GM06990 (cell line): ENCODE data around the gene GAK.

Source experiments
- DNase-seq: peaks from one replicate; pipeline ENCODE4 v3.0.0-alpha.2; 2011; ENCODE audit not compliant: insufficient read length; ENCODE audit errors: extremely low read depth
- H3K27me3 ChIP-seq: replicated peaks from 2 replicates; pipeline ENCODE4 v1.6.0; 2011; ENCODE audit warnings: low read length; ENCODE audit not compliant: control insufficient read depth, insufficient read depth
- H3K36me3 ChIP-seq: 2 replicates; pipeline ENCODE4 v1.5.1; 2011; ENCODE audit warnings: low read length; ENCODE audit not compliant: control insufficient read depth, insufficient read depth
- H3K4me3 ChIP-seq: replicated peaks from 2 replicates; pipeline ENCODE4 v1.5.1; 2011; ENCODE audit warnings: low read depth, mild to moderate bottlenecking, control low read depth, low read length
- TF ChIP-seq, protein P1 (sequence below): IDR thresholded peaks from 2 replicates; pipeline ENCODE4 v1.5.1; 2011; ENCODE audit warnings: low read length, control low read depth, mild to moderate bottlenecking, inconsistent platforms; ENCODE audit not compliant: insufficient read depth, poor library complexity, severe bottlenecking

GAK gene

DNA sequence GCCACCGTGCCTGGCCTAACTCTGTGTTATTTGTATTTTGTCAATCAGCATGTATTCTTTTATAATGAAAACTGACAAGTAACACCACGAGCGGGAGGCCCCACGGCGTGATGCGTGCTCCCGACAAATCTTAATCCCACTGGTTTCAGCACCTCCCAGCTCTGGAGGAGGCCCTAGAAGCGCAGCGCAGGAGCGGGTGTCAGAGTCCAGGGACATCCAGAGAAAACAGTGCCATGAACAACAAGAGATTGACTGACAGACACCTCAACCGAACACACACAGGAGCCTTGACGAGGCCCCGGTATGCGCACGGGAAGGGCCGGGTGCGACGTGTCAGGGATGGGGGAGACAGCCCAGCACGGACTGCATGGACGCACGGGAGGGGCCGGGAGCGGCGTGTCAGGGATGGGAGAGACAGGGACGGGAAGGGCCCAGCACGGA, 23.0 kb downstream of the GAK start:
- TF ChIP-seq, protein P1, sequence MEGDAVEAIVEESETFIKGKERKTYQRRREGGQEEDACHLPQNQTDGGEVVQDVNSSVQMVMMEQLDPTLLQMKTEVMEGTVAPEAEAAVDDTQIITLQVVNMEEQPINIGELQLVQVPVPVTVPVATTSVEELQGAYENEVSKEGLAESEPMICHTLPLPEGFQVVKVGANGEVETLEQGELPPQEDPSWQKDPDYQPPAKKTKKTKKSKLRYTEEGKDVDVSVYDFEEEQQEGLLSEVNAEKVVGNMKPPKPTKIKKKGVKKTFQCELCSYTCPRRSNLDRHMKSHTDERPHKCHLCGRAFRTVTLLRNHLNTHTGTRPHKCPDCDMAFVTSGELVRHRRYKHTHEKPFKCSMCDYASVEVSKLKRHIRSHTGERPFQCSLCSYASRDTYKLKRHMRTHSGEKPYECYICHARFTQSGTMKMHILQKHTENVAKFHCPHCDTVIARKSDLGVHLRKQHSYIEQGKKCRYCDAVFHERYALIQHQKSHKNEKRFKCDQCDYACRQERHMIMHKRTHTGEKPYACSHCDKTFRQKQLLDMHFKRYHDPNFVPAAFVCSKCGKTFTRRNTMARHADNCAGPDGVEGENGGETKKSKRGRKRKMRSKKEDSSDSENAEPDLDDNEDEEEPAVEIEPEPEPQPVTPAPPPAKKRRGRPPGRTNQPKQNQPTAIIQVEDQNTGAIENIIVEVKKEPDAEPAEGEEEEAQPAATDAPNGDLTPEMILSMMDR: no peak
- no peaks in the 10 kb centered on the region for H3K27me3 ChIP-seq
- H3K4me3 ChIP-seq: no peak overlapping the region
- DNase-seq: no peak
- H3K36me3 ChIP-seq: peaks cover 42% of the 10 kb centered on the region

DNA sequence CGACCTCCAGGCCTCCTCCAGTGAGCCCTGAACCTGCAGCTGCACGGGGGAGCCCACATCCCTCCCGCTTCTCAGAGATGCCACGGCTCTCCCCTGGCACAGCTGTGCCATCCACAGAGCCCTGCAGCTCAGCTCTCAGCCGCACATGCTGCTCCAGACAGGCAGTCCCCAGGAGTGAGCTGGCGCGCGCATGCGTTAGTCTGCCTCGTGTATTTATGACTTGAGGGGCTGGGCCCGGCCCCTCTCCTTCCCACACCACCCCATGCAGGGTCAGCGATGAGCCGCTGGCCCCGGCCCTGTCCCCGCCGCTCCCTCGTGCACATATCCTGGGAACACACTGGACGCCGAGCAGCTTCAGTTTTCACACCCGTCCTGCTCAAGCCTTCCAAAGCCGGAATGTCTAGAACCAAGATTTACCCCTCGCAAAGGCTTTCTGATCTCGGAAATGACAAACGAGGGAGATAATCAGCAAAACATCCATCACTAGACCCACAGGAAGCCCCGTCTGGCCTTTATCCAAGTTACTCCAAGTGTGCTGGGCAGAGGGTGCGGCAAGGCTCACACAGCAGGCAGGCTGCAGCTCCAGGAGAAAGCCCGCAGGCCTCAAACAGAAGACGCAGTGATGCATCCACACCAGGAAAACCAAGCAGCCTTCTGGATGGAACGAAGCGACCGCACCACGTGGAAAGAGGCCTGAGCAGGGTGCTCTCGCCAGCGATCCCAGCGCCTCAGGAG, 24.3 kb downstream of the GAK start:
- TF ChIP-seq, protein P1: no peak
- Histone ChIP-seq H3K4me3 (no peak overlapping the region), H3K27me3 (no peaks in the 10 kb centered on the region), H3K36me3 (peaks cover 40% of the 10 kb centered on the region)
- no peak for DNase-seq

DNA sequence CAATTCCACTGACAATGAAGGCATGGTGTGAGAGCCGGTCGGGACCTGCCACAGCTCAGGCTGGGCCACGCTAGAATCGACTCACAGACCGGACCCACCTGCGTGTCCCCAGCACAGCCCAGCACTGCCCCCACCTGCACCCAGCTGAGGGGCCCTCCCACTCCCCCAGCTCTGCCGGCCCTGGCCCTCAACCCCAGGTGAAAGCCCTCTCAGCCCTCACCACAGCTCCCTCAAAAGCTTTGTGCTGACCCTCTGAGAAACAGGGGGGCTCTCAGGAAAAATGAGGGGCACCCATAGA, 25.1 kb downstream of the GAK start:
- Histone ChIP-seq H3K4me3 (no peak overlapping the region), H3K36me3 (peaks cover 35% of the 10 kb centered on the region), H3K27me3 (no peaks in the 10 kb centered on the region)
- TF ChIP-seq, protein P1: no peak
- no peak for DNase-seq

DNA sequence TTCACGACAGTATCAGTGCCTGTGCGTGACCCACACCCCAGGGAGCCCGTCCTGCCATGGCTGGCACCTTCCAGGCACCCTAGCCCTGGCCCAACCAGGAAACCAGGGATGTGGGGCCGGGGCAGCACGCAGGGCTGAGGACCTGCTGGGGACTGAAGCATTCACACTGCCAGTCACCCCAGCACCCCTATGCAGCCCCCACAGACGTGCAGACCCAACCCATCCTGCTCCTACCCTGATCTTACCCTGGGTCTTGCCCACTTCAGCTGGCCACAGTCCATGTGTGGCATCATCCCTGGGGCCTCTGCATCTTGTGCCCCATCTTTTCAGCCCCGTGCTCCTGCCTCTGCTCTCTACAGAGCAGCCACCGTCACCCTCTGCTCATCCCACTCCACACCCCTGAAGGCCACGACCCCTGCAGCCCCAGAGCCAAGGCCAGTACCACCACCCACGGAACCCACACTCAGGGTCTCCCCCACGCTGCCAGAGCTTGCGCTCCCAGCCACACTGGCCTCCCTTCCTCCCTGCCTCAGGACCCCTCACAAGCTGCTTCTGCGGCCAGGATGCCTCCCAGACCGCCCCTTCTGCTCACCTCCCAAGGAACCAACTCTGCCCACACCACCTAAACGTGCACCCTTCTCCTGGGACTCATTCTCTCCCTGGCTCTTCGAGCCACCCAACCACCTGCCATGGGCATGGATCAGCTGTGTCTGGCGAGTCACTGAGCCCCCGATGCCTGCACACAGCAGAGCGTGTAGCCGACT, 25.6 kb downstream of the GAK start:
- no peak overlapping the region for H3K4me3 ChIP-seq
- H3K27me3 ChIP-seq: no peaks in the 10 kb centered on the region
- DNase-seq: no peak
- H3K36me3 ChIP-seq: peaks cover 34% of the 10 kb centered on the region
- TF ChIP-seq, protein P1: no peak

DNA sequence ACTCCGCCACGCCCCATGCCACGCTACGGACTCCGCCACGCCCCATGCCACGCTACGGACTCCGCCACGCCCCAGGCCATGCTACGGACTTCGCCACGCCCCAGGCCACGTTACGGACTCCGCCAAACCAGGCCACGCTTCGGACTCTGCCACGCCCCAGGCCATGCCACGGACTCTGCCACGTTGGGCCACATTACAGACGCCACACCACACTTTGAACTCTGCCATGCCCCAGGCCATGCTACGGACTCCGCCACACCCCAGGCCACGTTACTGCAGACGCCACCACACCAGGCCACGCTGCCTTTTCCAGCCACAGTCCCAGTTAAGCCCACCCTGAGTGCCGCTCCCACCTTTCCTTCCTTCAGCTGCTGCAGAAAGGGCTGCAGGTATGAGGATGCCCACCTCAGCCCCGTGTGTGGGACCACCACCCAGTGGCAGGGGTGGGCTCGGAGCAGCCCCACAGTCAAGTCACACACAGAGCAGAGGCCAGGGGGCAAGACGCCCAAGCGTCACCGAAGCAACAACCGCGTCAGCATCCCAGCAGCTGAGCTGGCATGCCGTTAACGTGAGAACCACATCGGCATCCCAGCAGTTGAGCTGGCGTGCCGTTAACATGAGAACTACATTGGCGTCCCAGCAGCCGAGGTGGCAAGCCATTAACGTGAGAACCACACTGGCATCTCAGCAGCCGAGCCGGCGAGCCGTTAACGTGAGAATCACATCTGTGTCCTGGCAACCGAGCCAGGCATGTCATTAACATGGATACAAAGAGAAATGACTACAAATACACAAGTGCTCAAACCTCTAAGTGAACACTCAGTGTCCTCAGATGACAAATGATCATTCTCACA, 26.4 kb downstream of the GAK start:
- Histone ChIP-seq H3K27me3 (no peaks in the 10 kb centered on the region), H3K36me3 (peaks cover 33% of the 10 kb centered on the region), H3K4me3 (no peak overlapping the region)
- DNase-seq: no peak
- TF ChIP-seq, protein P1: no peak
